Measurements from ENCODE around the gene PIGT. TPM values are rescaled to one million over a fixed set of nuclear protein-coding genes. Genes with fewer than 3 reads are reported as not detected.
A peak's percentile ranks its signal among the peaks of the same experiment; 100 is the strongest.

The PIGT gene
- total and polyA plus RNA-seq, 8 donors, result 22.6 to 137 (median 58.8) TPM

- Histone ChIP-seq H3K36me3 (peaks cover 50 to 70% (median 63%) of the 10 kb centered on the region in 4 donors), H3K4me3 (no peak overlapping the region), H3K9me3 (no peaks in the 10 kb centered on the region), H3K27ac (peak overlapping the region; percentile 52 to 85 (median 80)), H3K27me3 (no peaks in the 10 kb centered on the region), H3K4me1 (peaks cover 36 to 47% (median 42%) of the 10 kb centered on the region in 4 donors)
- TF ChIP-seq POLR2AphosphoS5 (IDR thresholded peaks at IDR 0.05) (no peak), CTCF (IDR thresholded peaks at IDR 0.05) (no peak), EP300 (IDR thresholded peaks at IDR 0.05) (no peak), POLR2A (IDR thresholded peaks at IDR 0.05) (no peak)
- DNase-seq, result no peak
- WGBS, 5 donors, result 87 to 96% (median 90%) methylated on average over 8 of the region's 8 CpGs
- intact Hi-C loops (cut with DNase I; ENCODE audit: low total_unique reads), result loop anchor here (5.0 kb wide), 1 partner anchor 53 kb away; no protein-coding TSS in a partner anchor
Observed at GRCh38 chr20:45420125-45420524, 4.2 kb downstream of the PIGT start.

- Histone ChIP-seq H3K36me3 (peaks cover 58 to 88% (median 81%) of the 10 kb centered on the region in 4 donors), H3K27me3 (no peaks in the 10 kb centered on the region), H3K9me3 (no peaks in the 10 kb centered on the region), H3K4me3 (no peak overlapping the region), H3K27ac (no peak overlapping the region), H3K4me1 (peaks cover 17 to 33% (median 31%) of the 10 kb centered on the region in 4 donors)
- no peak for DNase-seq
- no peak for TF ChIP-seq CTCF (IDR thresholded peaks at IDR 0.05)
- TF ChIP-seq POLR2A (IDR thresholded peaks at IDR 0.05), result no peak
- TF ChIP-seq POLR2AphosphoS5 (IDR thresholded peaks at IDR 0.05), result no peak
- no peak for TF ChIP-seq EP300 (IDR thresholded peaks at IDR 0.05)
- intact Hi-C loops (cut with DNase I; ENCODE audit: low total_unique reads), result loop anchor here (5.0 kb wide), 1 partner anchor 56 kb away; no protein-coding TSS in a partner anchor
- WGBS, 5 donors, result 92 to 100% (median 98%) methylated on average over 2 of the region's 2 CpGs
Observed at GRCh38 chr20:45423700-45424099, 7.8 kb downstream of the PIGT start.

GRCh38 chr20:45425561-45425960 lies 9.6 kb downstream of the PIGT start:
- TF ChIP-seq CTCF (IDR thresholded peaks at IDR 0.05) (no peak), POLR2A (IDR thresholded peaks at IDR 0.05) (no peak), POLR2AphosphoS5 (IDR thresholded peaks at IDR 0.05) (no peak), EP300 (IDR thresholded peaks at IDR 0.05) (no peak)
- H3K36me3 ChIP-seq, result peaks cover 42 to 70% (median 64%) of the 10 kb centered on the region in 4 donors
- intact Hi-C loops (cut with DNase I; ENCODE audit: low total_unique reads), result no loop called here
- no peak overlapping the region for H3K27ac ChIP-seq
- WGBS, 5 donors, result 94 to 96% (median 94%) methylated on average over 17 of the region's 17 CpGs
- DNase-seq, result no peak
- H3K4me1 ChIP-seq, result peaks cover 3 to 16% (median 14%) of the 10 kb centered on the region in 4 donors
- H3K9me3 ChIP-seq, result no peaks in the 10 kb centered on the region
- H3K27me3 ChIP-seq, result no peaks in the 10 kb centered on the region
- H3K4me3 ChIP-seq, result no peak overlapping the region

GRCh38 chr20:45426320-45427016 lies 10.5 kb downstream of the PIGT start:
- H3K27me3 ChIP-seq, result no peaks in the 10 kb centered on the region
- H3K36me3 ChIP-seq, result peaks cover 33 to 61% (median 55%) of the 10 kb centered on the region in 4 donors
- H3K4me3 ChIP-seq, result no peak overlapping the region
- TF ChIP-seq CTCF (IDR thresholded peaks at IDR 0.05) (no peak), POLR2AphosphoS5 (IDR thresholded peaks at IDR 0.05) (no peak), POLR2A (IDR thresholded peaks at IDR 0.05) (no peak), EP300 (IDR thresholded peaks at IDR 0.05) (no peak)
- peaks cover 3 to 16% (median 14%) of the 10 kb centered on the region in 4 donors for H3K4me1 ChIP-seq
- H3K27ac ChIP-seq, result peak overlapping the region in 1 of 5 donors; percentile 36
- DNase-seq, result no peak
- no peaks in the 10 kb centered on the region for H3K9me3 ChIP-seq
- intact Hi-C loops (cut with DNase I; ENCODE audit: low total_unique reads), result no loop called here
- WGBS, 5 donors, result 80 to 90% (median 86%) methylated on average over 5 of the region's 5 CpGs

Data from stomach (tissue), 9 donors.